Natural killer cell treated with Interleukin-12 subunit alpha and Interleukin-12 subunit beta and Interleukin-15 and Interleukin-18, amount 100 ng/mL, for 72 hours (primary cell): Measurements from ENCODE around the gene MIGA2. TPM values are rescaled to one million over a fixed set of nuclear protein-coding genes. Genes with fewer than 3 reads are reported as not detected.

Experiments
- ATAC-seq, 2 donors: fragments of 150-1000 bp; cut with Tn5 transposase in 1 of 2; sonication (Bioruptor Pico), chemical (Tn5 transposase) in 1 of 2; 2 replicates each; pipeline ENCODE4 v1.10.0; 2021
- DNase-seq: peaks from one replicate; pipeline ENCODE4 v3.0.0; 2022; ENCODE audit warnings: low spot score
- H3K27ac Mint-ChIP-seq, 2 donors: 1 replicate in 1 of 2; 2 replicates in 1 of 2; pipeline ENCODE4 v1.8.0; 2022; ENCODE audit warnings: mixed read lengths in 2 of 2, mild to moderate bottlenecking in 1 of 2, moderate library complexity in 1 of 2
- H3K27me3 Mint-ChIP-seq, 2 donors: 1 replicate in 1 of 2; 2 replicates in 1 of 2; pipeline ENCODE4 v1.8.0; 2022; ENCODE audit warnings: mixed read lengths in 2 of 2
- H3K36me3 Mint-ChIP-seq: one replicate; pipeline ENCODE4 v1.8.0; 2022; ENCODE audit warnings: mixed read lengths
- H3K4me1 Mint-ChIP-seq, 2 donors: 1 replicate in 1 of 2; 2 replicates in 1 of 2; pipeline ENCODE4 v1.8.0; 2022; ENCODE audit warnings: low read depth in 2 of 2, mixed read lengths in 2 of 2, mild to moderate bottlenecking in 1 of 2
- H3K4me3 Mint-ChIP-seq: one replicate; pipeline ENCODE4 v1.8.0; 2022; ENCODE audit warnings: mixed read lengths
- H3K9me3 Mint-ChIP-seq: 2 replicates; pipeline ENCODE4 v1.8.0; 2022; ENCODE audit warnings: mixed read lengths
- total RNA-seq, 2 donors: library from RNA; stranded (reverse); gene quantifications; one replicate each; pipeline ENCODE4 v1.2.3, GENCODE V29; 2022

The MIGA2 gene
- total RNA-seq, 2 donors from 2014 or later, result 42.4 to 82.6 TPM

- H3K4me3 Mint-ChIP-seq, result no peak overlapping the region
- ATAC-seq (no peak), DNase-seq (no peak)
- H3K36me3 Mint-ChIP-seq, result peaks cover 4% of the 10 kb centered on the region
- H3K27me3 Mint-ChIP-seq, result no peaks in the 10 kb centered on the region
- no peak overlapping the region for H3K27ac Mint-ChIP-seq
- H3K9me3 Mint-ChIP-seq, result no peaks in the 10 kb centered on the region
- no peaks in the 10 kb centered on the region for H3K4me1 Mint-ChIP-seq
Measured at GRCh38 chr9:129007035-129007765, 29.2 kb upstream of the MIGA2 start.

- Mint-ChIP-seq H3K4me1 (no peaks in the 10 kb centered on the region), H3K27me3 (no peaks in the 10 kb centered on the region), H3K9me3 (no peaks in the 10 kb centered on the region), H3K4me3 (no peak overlapping the region), H3K27ac (no peak overlapping the region), H3K36me3 (peaks cover 4% of the 10 kb centered on the region)
- peak; percentile 54 for DNase-seq
- no peak for ATAC-seq
Measured at GRCh38 chr9:129007766-129008468, 28.5 kb upstream of the MIGA2 start.

GRCh38 chr9:129008469-129008965 is 27.9 kb upstream of the MIGA2 start:
- H3K36me3 Mint-ChIP-seq, result peaks cover 4% of the 10 kb centered on the region
- ATAC-seq, result no peak
- H3K9me3 Mint-ChIP-seq, result no peaks in the 10 kb centered on the region
- no peaks in the 10 kb centered on the region for H3K4me1 Mint-ChIP-seq
- no peak overlapping the region for H3K4me3 Mint-ChIP-seq
- no peak overlapping the region for H3K27ac Mint-ChIP-seq
- H3K27me3 Mint-ChIP-seq, result no peaks in the 10 kb centered on the region
- DNase-seq, result no peak

- no peak overlapping the region for H3K27ac Mint-ChIP-seq
- H3K9me3 Mint-ChIP-seq, result no peaks in the 10 kb centered on the region
- H3K27me3 Mint-ChIP-seq, result no peaks in the 10 kb centered on the region
- H3K4me3 Mint-ChIP-seq, result no peak overlapping the region
- H3K4me1 Mint-ChIP-seq, result no peaks in the 10 kb centered on the region
- DNase-seq (no peak), ATAC-seq (no peak)
- peaks cover 4% of the 10 kb centered on the region for H3K36me3 Mint-ChIP-seq
Measured at GRCh38 chr9:129008986-129009583, 27.3 kb upstream of the MIGA2 start.

GRCh38 chr9:129009584-129010141 is 26.8 kb upstream of the MIGA2 start:
- DNase-seq, result no peak
- H3K9me3 Mint-ChIP-seq, result no peaks in the 10 kb centered on the region

GRCh38 chr9:129010267-129010975 is 26.0 kb upstream of the MIGA2 start:
- peaks cover 4% of the 10 kb centered on the region for H3K36me3 Mint-ChIP-seq
- no peaks in the 10 kb centered on the region for H3K27me3 Mint-ChIP-seq
- no peaks in the 10 kb centered on the region for H3K9me3 Mint-ChIP-seq
- no peak for ATAC-seq
- H3K27ac Mint-ChIP-seq, result no peak overlapping the region
- H3K4me3 Mint-ChIP-seq, result no peak overlapping the region
- H3K4me1 Mint-ChIP-seq, result no peaks in the 10 kb centered on the region
- DNase-seq, result no peak

More at GRCh38 chr9:129009584-129010141, 26.8 kb upstream of the MIGA2 start:
- Mint-ChIP-seq H3K4me1 (no peaks in the 10 kb centered on the region), H3K36me3 (peaks cover 4% of the 10 kb centered on the region), H3K4me3 (no peak overlapping the region), H3K27ac (no peak overlapping the region), H3K27me3 (no peaks in the 10 kb centered on the region)
- ATAC-seq, result no peak

GRCh38 chr9:129011170-129011569 is 25.3 kb upstream of the MIGA2 start:
- Mint-ChIP-seq H3K4me1 (no peaks in the 10 kb centered on the region), H3K9me3 (no peaks in the 10 kb centered on the region), H3K27me3 (no peaks in the 10 kb centered on the region), H3K27ac (no peak overlapping the region), H3K36me3 (peaks cover 4% of the 10 kb centered on the region), H3K4me3 (no peak overlapping the region)
- no peak for DNase-seq
- no peak for ATAC-seq

GRCh38 chr9:129011761-129012181 is 24.7 kb upstream of the MIGA2 start:
- no peak for DNase-seq
- Mint-ChIP-seq H3K36me3 (peaks cover 4% of the 10 kb centered on the region), H3K27me3 (no peaks in the 10 kb centered on the region), H3K4me3 (no peak overlapping the region), H3K4me1 (no peaks in the 10 kb centered on the region), H3K27ac (no peak overlapping the region), H3K9me3 (no peaks in the 10 kb centered on the region)
- ATAC-seq, result no peak

- Mint-ChIP-seq H3K4me1 (no peaks in the 10 kb centered on the region), H3K27me3 (no peaks in the 10 kb centered on the region), H3K4me3 (no peak overlapping the region), H3K9me3 (no peaks in the 10 kb centered on the region), H3K27ac (no peak overlapping the region), H3K36me3 (peaks cover 4% of the 10 kb centered on the region)
- DNase-seq, result no peak
- ATAC-seq, result no peak
Measured at GRCh38 chr9:129012343-129012742, 24.1 kb upstream of the MIGA2 start.

- Mint-ChIP-seq H3K4me1 (no peaks in the 10 kb centered on the region), H3K36me3 (no peaks in the 10 kb centered on the region), H3K27ac (no peak overlapping the region), H3K4me3 (no peak overlapping the region), H3K9me3 (no peaks in the 10 kb centered on the region), H3K27me3 (no peaks in the 10 kb centered on the region)
- ATAC-seq, result no peak
- DNase-seq, result no peak
Measured at GRCh38 chr9:129012893-129013448, 23.5 kb upstream of the MIGA2 start.

GRCh38 chr9:129013674-129014073 is 22.8 kb upstream of the MIGA2 start:
- ATAC-seq (no peak), DNase-seq (no peak)
- Mint-ChIP-seq H3K4me3 (no peak overlapping the region), H3K36me3 (no peaks in the 10 kb centered on the region), H3K4me1 (no peaks in the 10 kb centered on the region), H3K27ac (no peak overlapping the region), H3K9me3 (no peaks in the 10 kb centered on the region), H3K27me3 (no peaks in the 10 kb centered on the region)

GRCh38 chr9:129014124-129014523 is 22.3 kb upstream of the MIGA2 start:
- Mint-ChIP-seq H3K4me3 (no peak overlapping the region), H3K27me3 (no peaks in the 10 kb centered on the region), H3K27ac (no peak overlapping the region), H3K4me1 (no peaks in the 10 kb centered on the region), H3K9me3 (no peaks in the 10 kb centered on the region), H3K36me3 (no peaks in the 10 kb centered on the region)
- ATAC-seq, result no peak
- DNase-seq, result no peak

GRCh38 chr9:129014608-129015007 is 21.8 kb upstream of the MIGA2 start:
- no peaks in the 10 kb centered on the region for H3K27me3 Mint-ChIP-seq
- H3K36me3 Mint-ChIP-seq, result no peaks in the 10 kb centered on the region
- H3K4me1 Mint-ChIP-seq, result no peaks in the 10 kb centered on the region
- DNase-seq (peak; percentile 42), ATAC-seq (no peak)
- H3K4me3 Mint-ChIP-seq, result no peak overlapping the region
- H3K9me3 Mint-ChIP-seq, result no peaks in the 10 kb centered on the region
- no peak overlapping the region for H3K27ac Mint-ChIP-seq
